Heart right ventricle (tissue), 16 donors: Measurements from ENCODE around the gene PLEKHG1. TPM values are rescaled to one million over a fixed set of nuclear protein-coding genes. Genes with fewer than 3 reads are reported as not detected.

Source experiments
- ATAC-seq, 8 donors: fragments of 200-7000 bp; cut with Tn5 transposase; one replicate each; pipeline ENCODE4 v1.9.1; 2020; ENCODE audit warnings: mild to moderate bottlenecking in 8 of 8, moderate library complexity in 8 of 8, moderate number of reproducible peaks in 1 of 8
- DNase-seq, 2 donors: peaks; one replicate each; pipeline ENCODE4 v3.0.0-alpha.2; 2020
- H3K27ac ChIP-seq, 10 donors: fragments of 200-600 bp; sonication (generic) in 2 of 10; one replicate each; pipeline versions ENCODE4 v1.5.0 to v1.8.0; 2020 to 2022; ENCODE audit warnings: mild to moderate bottlenecking in 3 of 10
- H3K27me3 ChIP-seq, 7 donors: fragments of 200-600 bp; one replicate each; pipeline ENCODE4 v1.8.0; 2021 to 2022; ENCODE audit warnings: mild to moderate bottlenecking in 2 of 7
- H3K36me3 ChIP-seq, 9 donors: fragments of 200-600 bp; sonication (generic) in 1 of 9; one replicate each; pipeline versions ENCODE4 v1.5.0 to v1.8.0; 2020 to 2022; ENCODE audit warnings: mild to moderate bottlenecking in 2 of 9
- H3K4me1 ChIP-seq, 9 donors: fragments of 200-600 bp; sonication (generic) in 1 of 9; one replicate each; pipeline versions ENCODE4 v1.5.0 to v1.8.0; 2020 to 2022; ENCODE audit warnings: mild to moderate bottlenecking in 4 of 9
- H3K4me3 ChIP-seq, 10 donors: fragments of 200-600 bp; sonication (generic) in 2 of 10; one replicate each; pipeline versions ENCODE4 v1.5.0 to v1.8.0; 2020 to 2022; ENCODE audit warnings: mild to moderate bottlenecking in 7 of 10, moderate library complexity in 2 of 10
- H3K9me3 ChIP-seq, 11 donors: fragments of 200-600 bp in 10 of 11; sonication (generic) in 2 of 11; one replicate each; pipeline versions ENCODE4 v1.5.0 to v1.8.0; 2013 to 2022; ENCODE audit warnings: mild to moderate bottlenecking in 2 of 11, control low read depth in 1 of 11, moderate library complexity in 1 of 11
- WGBS, 2 donors: extraction: QIAGEN DNeasy Blood & Tissue Kit; methylation state at CpG; one replicate each; pipeline ENCODE4 v1.1.7; 2013; ENCODE audit warnings: inconsistent platforms in 1 of 2; 5-methylcytosine and 5-hydroxymethylcytosine counted together
- intact Hi-C, 10 donors: fragments of 100-400 bp; cut with DNase I; formaldehyde crosslinking; loops; one replicate each; pipeline versions ENCODE4 v1.11.1 to v1.14.2; 2022
- polyA plus RNA-seq, 2 donors: library from polyadenylated mRNA; stranded (reverse); fragments of 200-250 nt; gene quantifications; one replicate each; pipeline ENCODE4 v1.2.3, GENCODE V29; 2013
- total RNA-seq, 10 donors: library from RNA; stranded (reverse); fragmentation: NEBNext Ultra II Directional in 3 of 10; extraction: Animal tissue kit (Norgen Biotek cat#: 25700) in 3 of 10; gene quantifications; one replicate each; pipeline versions ENCODE4 v1.2.1 to v1.2.4, GENCODE V29; 2021 to 2023
- TF ChIP-seq, protein P1 (sequence below), 9 donors: fragments of 200-600 bp; sonication (generic) in 2 of 9; IDR thresholded peaks; one replicate each; pipeline versions ENCODE4 v1.5.0 to v1.8.0; 2021 to 2022; ENCODE audit warnings: antibody characterized with exemption in 9 of 9, mild to moderate bottlenecking in 5 of 9, moderate library complexity in 1 of 9
- donor health status: Arrhythmogenic right ventricular cardiomyopathy.
- donor health status: ischemic (EF 13 %, LVEDD 7.1; RV severe dilation, severe dysfunction).
- donor health status: healthy with polysubstance abuse.
- donor health status: DM: no; HTN: yes; CAD: no.
- donor health status: DM: no; HTN: no; CAD: no.
- donor health status: ischemic (EF 25% LVEDD 6.9; RV normal size, moderate dysfunction).
- donor health status: ischemic (EF 25% LVEDD 5.7; RV mildly dilated, moderate dysfunction).
- donor health status: healthy.
- donor health status: DM: yes; HTN: yes; CAD: no.
- donor health status: Ischemic cardiomyopathy.
- donor health status: ischemic (EF 35%, LVEDD 5.7; RV mildly dilated, moderate dysfunction).
- donor health status: nonischemic (EF 11% LVEDD 7.7; RV severe dilation, severe dysfunction).
- donor health status: DM: yes; HTN: yes; CAD: no.
- donor health status: PGD.
- donor health status: ischemic (EF 29% LVEDD 5.4; RV normal size, mild dysfunction).
- donor health status: nonischemic (EF 23%, LVEDD 6.1; RV moderate dilation, normal function).

PLEKHG1 gene
- total and polyA plus RNA-seq, 12 donors: 2.6 to 22.2 (median 8.8) TPM

- ATAC-seq (peak in 1 of 8 donors; percentile 32), DNase-seq (no peak)
- Histone ChIP-seq H3K36me3 (no peaks in the 10 kb centered on the region), H3K27ac (peak overlapping the region in 2 of 10 donors; percentile 5 to 64), H3K4me1 (peaks cover 0 to 50% (median 19%) of the 10 kb centered on the region in 9 donors), H3K4me3 (peak overlapping the region in 1 of 10 donors; percentile 12), H3K9me3 (no peaks in the 10 kb centered on the region), H3K27me3 (no peaks in the 10 kb centered on the region)
- WGBS, 2 donors: 79 to 87% methylated on average over 13 of the region's 13 CpGs
- TF ChIP-seq, protein P1, sequence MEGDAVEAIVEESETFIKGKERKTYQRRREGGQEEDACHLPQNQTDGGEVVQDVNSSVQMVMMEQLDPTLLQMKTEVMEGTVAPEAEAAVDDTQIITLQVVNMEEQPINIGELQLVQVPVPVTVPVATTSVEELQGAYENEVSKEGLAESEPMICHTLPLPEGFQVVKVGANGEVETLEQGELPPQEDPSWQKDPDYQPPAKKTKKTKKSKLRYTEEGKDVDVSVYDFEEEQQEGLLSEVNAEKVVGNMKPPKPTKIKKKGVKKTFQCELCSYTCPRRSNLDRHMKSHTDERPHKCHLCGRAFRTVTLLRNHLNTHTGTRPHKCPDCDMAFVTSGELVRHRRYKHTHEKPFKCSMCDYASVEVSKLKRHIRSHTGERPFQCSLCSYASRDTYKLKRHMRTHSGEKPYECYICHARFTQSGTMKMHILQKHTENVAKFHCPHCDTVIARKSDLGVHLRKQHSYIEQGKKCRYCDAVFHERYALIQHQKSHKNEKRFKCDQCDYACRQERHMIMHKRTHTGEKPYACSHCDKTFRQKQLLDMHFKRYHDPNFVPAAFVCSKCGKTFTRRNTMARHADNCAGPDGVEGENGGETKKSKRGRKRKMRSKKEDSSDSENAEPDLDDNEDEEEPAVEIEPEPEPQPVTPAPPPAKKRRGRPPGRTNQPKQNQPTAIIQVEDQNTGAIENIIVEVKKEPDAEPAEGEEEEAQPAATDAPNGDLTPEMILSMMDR (IDR thresholded peaks at IDR 0.05): no peak
- intact Hi-C loops: no loop called here
These were observed 33.2 kb downstream of the PLEKHG1 start for GRCh38 chr6:150632785-150633485.

DNA sequence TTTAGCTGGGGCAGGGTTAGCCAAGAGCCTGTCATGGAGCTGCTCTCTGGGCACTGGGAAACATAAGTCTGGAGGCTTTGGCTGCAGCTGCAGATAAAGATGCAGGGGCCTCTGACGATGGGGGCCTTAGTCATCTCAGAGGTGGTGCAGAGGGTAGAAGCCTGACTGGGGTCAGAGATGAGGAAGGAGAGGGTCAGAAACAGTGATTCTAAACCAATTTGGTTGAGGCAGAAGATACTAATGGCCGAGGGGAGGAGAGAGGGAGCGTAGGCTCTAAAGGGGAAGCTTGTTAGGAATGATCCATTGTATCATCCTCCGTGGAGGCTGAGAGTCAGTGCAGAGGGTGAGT, 33.8 kb downstream of the PLEKHG1 start:
- H3K27me3 ChIP-seq: no peaks in the 10 kb centered on the region
- no peak for DNase-seq
- 85 to 89% methylated on average over 4 of the region's 4 CpGs for WGBS, 2 donors
- no peaks in the 10 kb centered on the region for H3K9me3 ChIP-seq
- H3K4me1 ChIP-seq: peaks cover 0 to 51% (median 17%) of the 10 kb centered on the region in 9 donors
- no peaks in the 10 kb centered on the region for H3K36me3 ChIP-seq
- H3K27ac ChIP-seq: peak overlapping the region in 1 of 10 donors; percentile 64
- ATAC-seq: peak in 1 of 8 donors; percentile 17
- H3K4me3 ChIP-seq: peak overlapping the region in 1 of 10 donors; percentile 12
- TF ChIP-seq, protein P1 (IDR thresholded peaks at IDR 0.05): no peak
- intact Hi-C loops: no loop called here

DNA sequence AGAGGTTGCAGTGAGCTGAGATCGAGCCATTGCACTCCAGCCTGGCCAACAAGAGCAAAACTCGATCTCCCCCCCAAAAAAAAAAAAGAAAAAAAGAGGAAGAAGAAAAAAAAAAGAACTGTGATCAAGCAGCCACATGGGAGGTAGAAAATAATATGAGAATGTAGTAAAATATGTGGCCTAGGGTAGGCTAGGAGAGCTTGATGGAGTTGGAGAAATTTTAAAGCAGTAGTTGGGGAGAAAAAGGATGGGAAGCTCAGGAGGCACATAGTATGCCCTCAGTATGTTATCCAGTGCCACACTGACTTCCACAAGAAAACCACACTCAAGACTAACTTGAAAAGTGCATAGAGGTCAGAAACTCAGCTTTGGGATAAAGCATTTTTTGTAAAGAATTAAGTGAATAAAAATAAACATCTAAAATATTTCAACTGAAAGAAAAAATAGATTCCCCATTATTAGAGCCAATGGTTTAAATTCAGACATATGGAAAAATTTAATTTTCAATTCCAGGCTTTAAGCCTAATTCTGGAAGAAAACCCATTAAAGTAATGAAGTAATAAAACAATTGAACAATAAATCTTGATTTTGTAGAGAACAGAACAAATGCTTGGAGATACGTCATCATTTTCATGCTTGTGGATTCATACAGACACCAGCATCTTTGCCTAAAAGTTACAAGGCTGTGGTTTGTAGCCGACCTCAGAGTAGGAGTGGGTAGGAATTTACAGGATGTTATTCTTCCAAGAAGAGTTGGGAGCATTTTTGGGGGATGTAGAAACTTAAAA, 34.7 kb downstream of the PLEKHG1 start:
- ATAC-seq: peak in 2 of 8 donors; percentile 52 to 58
- WGBS, 2 donors: 66 to 67% methylated on average over 4 of the region's 4 CpGs

DNA sequence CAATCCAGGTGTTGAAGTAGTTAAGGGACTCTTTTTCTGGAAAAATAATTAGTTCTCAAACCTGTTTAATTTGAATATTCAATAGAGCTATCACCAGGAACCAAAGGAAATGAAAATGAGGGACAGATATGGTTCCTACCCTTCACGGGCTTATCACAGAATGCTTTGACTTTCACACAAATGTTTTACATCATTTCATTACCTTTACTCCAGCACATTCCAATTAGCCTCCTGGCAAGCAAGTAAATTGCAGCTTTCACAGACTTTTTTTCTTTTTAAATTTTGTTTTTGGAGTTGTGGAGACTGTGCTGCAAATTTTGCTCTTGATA, 35.2 kb downstream of the PLEKHG1 start:
- 16 to 25% methylated on average over 1 of the region's 1 CpG for WGBS, 2 donors
- intact Hi-C loops: no loop called here
- DNase-seq (no peak), ATAC-seq (no peak)
- Histone ChIP-seq H3K4me1 (peaks cover 0 to 49% (median 17%) of the 10 kb centered on the region in 9 donors), H3K9me3 (no peaks in the 10 kb centered on the region), H3K27me3 (no peaks in the 10 kb centered on the region), H3K27ac (peak overlapping the region in 5 of 10 donors; percentile 8 to 64 (median 16)), H3K36me3 (no peaks in the 10 kb centered on the region), H3K4me3 (no peak overlapping the region)
- TF ChIP-seq, protein P1 (IDR thresholded peaks at IDR 0.05): no peak

More for the DNA sequence above, 34.7 kb downstream of the PLEKHG1 start:
- intact Hi-C loops: no loop called here
- Histone ChIP-seq H3K4me3 (no peak overlapping the region), H3K4me1 (peaks cover 0 to 49% (median 17%) of the 10 kb centered on the region in 9 donors), H3K27me3 (no peaks in the 10 kb centered on the region), H3K27ac (peak overlapping the region in 5 of 10 donors; percentile 8 to 64 (median 16)), H3K9me3 (no peaks in the 10 kb centered on the region), H3K36me3 (no peaks in the 10 kb centered on the region)
- DNase-seq: no peak
- TF ChIP-seq, protein P1 (IDR thresholded peaks at IDR 0.05): no peak
